LNCaP clone FGC (cell line): ENCODE results near the gene MYOT.

ENCODE experiments used
- DNase-seq: peaks from one replicate; pipeline ENCODE4 v3.0.0-alpha.2; 2011; ENCODE audit warnings: low read depth
- H3K4me3 ChIP-seq: 2 replicates; pipeline ENCODE4 v1.5.1; 2011; ENCODE audit warnings: mild to moderate bottlenecking, low read depth, low read length, control low read depth
- TF ChIP-seq, protein P1 (sequence below): IDR thresholded peaks from 2 replicates; pipeline ENCODE4 v1.5.1; 2012; ENCODE audit warnings: mild to moderate bottlenecking; ENCODE audit not compliant: control insufficient read depth, insufficient read depth; ENCODE audit errors: extremely low read depth

Gene MYOT

DNA sequence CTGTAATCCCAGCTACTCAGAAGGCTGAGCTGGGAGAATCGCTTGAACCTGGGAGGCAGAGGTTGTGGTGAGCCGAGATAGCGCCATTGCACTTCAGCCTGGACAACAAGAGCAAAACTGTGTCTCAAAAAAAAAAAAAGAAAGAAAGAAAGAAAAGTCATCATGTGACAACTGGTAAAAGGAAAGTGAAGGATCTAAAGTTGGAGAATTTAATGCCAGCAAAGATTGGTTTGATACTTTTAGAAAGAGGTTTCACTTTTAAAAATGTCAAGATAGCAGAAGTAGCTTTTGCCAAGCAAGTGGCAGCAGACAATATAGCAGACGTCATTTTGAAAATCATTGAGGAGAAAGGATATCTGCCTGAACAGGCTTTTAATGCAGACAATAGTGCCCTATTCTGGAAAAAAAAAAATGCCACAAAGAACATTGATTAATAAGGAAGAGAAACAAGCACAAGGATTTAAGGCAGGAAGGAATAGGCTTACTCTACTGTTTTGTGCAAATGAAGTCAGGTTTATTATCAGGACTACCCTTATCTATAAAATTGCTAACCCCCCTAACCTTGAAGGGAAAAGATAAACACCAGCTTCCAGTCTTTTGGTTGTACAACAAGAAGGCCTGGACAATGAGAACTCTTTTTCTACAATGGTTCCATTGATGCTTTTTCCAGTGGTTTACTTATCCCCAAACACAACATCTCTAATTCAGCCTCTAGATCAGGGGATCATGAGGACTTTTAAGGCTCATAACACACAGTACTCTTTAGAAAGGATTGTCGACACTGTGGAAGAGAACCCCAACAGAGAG, 33.6 kb downstream of the MYOT start:
- no peak overlapping the region for H3K4me3 ChIP-seq
- DNase-seq = no peak
- TF ChIP-seq, protein P1, sequence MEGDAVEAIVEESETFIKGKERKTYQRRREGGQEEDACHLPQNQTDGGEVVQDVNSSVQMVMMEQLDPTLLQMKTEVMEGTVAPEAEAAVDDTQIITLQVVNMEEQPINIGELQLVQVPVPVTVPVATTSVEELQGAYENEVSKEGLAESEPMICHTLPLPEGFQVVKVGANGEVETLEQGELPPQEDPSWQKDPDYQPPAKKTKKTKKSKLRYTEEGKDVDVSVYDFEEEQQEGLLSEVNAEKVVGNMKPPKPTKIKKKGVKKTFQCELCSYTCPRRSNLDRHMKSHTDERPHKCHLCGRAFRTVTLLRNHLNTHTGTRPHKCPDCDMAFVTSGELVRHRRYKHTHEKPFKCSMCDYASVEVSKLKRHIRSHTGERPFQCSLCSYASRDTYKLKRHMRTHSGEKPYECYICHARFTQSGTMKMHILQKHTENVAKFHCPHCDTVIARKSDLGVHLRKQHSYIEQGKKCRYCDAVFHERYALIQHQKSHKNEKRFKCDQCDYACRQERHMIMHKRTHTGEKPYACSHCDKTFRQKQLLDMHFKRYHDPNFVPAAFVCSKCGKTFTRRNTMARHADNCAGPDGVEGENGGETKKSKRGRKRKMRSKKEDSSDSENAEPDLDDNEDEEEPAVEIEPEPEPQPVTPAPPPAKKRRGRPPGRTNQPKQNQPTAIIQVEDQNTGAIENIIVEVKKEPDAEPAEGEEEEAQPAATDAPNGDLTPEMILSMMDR = no peak

DNA sequence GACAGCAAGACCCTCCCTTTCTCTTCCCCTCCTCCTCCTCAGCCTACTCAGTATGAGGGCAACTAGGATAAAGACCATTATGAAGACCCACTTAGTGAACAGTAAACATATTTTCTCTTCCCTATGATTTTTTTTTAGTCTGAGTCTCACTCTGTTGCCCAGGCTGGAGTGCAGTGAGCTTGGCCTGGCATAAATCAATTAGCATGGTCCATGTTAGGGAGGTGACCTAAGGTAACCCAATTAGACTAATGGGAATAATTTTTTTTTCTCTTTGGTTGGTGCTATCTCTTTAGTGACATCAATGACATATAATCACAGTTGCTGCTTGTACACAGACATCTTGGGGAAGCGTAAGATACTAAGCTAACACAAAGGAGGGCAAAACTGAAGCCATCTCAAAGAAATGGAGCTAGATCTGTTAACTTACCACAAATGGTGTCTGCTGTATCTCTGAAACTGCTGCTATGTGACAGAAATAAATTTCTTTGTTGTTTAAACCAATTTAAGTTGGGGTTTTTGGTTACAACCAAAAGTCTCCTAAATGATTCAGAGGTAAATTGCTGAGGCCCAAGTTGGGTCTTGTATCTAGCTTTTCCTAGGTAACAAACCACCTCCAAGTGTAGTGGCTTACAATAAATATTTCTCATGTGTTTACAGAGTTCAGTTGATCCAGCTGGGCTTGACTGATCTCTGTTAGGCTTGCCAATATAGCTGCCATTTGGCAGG, 34.9 kb downstream of the MYOT start:
- TF ChIP-seq, protein P1 = no peak
- no peak overlapping the region for H3K4me3 ChIP-seq
- no peak for DNase-seq

DNA sequence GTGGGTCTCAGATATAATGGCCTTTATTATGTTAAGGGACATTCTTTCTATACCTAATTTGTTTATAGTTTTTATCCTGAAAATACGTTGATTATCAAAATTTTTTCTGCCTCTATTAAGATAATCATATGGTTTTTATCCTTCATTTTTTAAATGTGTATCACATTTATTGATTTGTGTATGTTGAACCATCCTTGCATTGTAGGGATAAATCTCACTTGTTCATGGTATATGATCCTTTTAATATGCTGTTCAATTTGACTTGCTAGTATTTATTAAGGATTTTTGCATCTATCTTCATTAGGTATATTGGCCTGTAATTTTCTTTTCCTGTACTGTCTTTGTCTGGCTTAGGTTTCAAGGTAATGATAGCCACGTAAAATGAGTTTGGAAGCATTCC, 47.1 kb downstream of the MYOT start:
- TF ChIP-seq, protein P1 = no peak
- no peak for DNase-seq
- no peak overlapping the region for H3K4me3 ChIP-seq

DNA sequence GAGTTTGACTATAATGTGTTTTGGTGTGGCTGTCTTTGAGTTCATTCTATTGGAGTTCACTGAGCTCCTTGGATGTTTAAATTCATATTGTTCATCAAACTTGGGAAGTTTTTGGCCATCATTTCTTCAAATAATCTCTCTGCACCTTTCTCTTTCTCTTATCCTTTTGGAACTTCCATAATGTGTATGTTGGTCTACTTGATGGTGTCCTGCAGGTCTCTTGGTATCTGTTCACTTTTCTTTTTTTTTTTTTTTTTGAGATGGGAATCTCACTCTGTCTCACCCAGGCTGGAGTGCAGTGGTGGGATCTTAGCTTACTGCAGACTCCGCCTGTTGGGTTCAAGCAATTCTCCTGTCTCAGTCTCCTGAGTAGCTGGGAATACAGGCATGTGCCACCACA, 49.3 kb downstream of the MYOT start:
- no peak for DNase-seq
- TF ChIP-seq, protein P1 = no peak
- H3K4me3 ChIP-seq = no peak overlapping the region

DNA sequence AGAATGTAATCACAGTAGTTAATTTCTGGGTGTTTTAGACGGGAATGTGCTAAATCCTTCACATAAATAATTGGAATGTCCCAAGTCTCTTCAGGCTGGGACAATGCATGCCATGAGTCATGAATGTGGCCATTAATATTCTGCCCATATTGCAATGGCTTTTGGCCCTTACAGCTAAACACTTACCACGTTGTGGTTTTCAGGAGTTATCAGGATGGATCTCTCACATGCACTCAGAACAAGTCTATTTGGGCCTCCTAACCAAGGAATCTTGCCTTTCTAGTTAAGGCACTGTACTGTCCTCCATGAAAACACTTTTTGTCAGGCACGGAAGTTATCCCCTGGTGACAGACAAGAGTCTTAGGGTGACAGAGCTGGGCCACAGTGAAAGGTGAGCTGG, 54.3 kb downstream of the MYOT start:
- DNase-seq = no peak
- no peak overlapping the region for H3K4me3 ChIP-seq
- TF ChIP-seq, protein P1 = no peak

DNA sequence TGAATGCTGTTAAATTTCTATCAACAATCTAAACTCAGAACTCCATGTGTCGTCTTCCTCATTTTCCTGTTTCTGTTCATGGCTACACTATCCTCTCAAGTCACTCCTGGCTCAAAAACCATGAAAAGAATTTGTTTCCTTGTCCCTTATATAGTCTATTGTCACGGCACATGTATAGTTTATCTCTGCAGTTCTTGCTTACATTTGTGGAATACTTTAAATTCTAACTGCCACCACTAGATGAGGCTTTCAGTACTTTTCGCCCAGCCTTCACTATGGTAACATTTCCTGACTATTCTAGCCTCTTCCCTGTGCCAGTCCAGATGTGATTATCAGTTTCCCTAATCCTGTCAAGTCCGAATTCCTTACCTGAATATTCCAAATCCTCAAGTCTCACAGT, 56.2 kb downstream of the MYOT start:
- TF ChIP-seq, protein P1 = 0 out of 2 replicates have a peak, but pooled peaks have one; percentile 12
- no peak for DNase-seq
- H3K4me3 ChIP-seq = no peak overlapping the region
